ENCODE data around the gene GRAMD2B. TPM values are rescaled to one million over a fixed set of nuclear protein-coding genes. Genes with fewer than 3 reads are reported as not detected.

Gene GRAMD2B
- total RNA-seq, 2 donors from 2014 or later = 41.1 to 45.0 TPM

DNA sequence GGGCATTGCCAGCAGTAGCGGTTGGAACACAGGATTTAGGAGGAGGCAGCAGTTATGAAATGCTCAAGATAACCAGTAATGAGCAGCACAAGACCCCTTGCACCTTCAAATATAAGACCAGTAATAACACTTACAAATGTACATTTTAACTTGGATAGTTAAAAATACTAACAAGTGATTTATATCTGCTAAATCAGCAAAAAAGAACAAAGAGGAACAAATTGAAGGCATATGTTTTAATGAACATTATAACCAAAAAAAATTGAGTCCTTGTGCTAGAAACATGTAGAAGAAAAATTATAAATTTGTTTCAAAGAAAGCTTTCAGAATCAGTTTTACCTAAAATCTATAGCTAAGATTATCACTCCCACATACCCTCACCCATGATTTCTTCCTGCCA is 119.8 kb downstream of the GRAMD2B start:
- Histone ChIP-seq H3K27me3 (no peaks in the 10 kb centered on the region), H3K36me3 (peaks cover 14% of the 10 kb centered on the region), H3K27ac (no peak overlapping the region), H3K4me1 (no peaks in the 10 kb centered on the region), H3K9me3 (no peaks in the 10 kb centered on the region), H3K4me3 (no peak overlapping the region)
- no peak for DNase-seq (ENCODE audit: low spot score)
- TF ChIP-seq, protein P1, sequence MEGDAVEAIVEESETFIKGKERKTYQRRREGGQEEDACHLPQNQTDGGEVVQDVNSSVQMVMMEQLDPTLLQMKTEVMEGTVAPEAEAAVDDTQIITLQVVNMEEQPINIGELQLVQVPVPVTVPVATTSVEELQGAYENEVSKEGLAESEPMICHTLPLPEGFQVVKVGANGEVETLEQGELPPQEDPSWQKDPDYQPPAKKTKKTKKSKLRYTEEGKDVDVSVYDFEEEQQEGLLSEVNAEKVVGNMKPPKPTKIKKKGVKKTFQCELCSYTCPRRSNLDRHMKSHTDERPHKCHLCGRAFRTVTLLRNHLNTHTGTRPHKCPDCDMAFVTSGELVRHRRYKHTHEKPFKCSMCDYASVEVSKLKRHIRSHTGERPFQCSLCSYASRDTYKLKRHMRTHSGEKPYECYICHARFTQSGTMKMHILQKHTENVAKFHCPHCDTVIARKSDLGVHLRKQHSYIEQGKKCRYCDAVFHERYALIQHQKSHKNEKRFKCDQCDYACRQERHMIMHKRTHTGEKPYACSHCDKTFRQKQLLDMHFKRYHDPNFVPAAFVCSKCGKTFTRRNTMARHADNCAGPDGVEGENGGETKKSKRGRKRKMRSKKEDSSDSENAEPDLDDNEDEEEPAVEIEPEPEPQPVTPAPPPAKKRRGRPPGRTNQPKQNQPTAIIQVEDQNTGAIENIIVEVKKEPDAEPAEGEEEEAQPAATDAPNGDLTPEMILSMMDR (IDR thresholded peaks at IDR 0.05) = no peak

DNA sequence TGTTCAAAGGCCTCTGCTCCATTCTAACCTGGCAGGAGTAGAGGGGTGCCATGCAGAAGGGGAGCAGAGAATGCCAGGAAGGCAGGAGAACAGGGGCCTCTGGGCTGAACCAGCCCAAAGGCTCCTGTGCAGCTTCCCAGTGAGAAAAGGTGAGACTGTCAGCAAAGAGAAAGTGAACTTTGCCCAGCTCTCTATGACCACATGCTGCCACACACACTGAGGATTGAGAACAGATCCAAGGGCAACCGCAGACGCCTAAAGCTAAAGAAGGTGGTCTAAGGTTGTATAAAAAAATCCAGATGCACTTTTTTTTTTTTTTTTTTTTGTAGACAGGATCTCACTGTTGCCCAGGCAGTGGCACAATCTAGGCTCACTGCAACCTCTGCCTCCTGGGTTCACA is 120.5 kb downstream of the GRAMD2B start:
- H3K36me3 ChIP-seq = peaks cover 14% of the 10 kb centered on the region
- TF ChIP-seq, protein P1 (IDR thresholded peaks at IDR 0.05) = no peak
- no peak overlapping the region for H3K27ac ChIP-seq
- H3K27me3 ChIP-seq = no peaks in the 10 kb centered on the region
- no peaks in the 10 kb centered on the region for H3K9me3 ChIP-seq
- H3K4me3 ChIP-seq = no peak overlapping the region
- no peak for DNase-seq (ENCODE audit: low spot score)
- no peaks in the 10 kb centered on the region for H3K4me1 ChIP-seq

Other genes starting within 250 kb of the GRAMD2B start
- gene ALDH7A1, start 171.8 kb downstream of the GRAMD2B start, total RNA-seq = 10 to 100 TPM in 1 of 2 donors, 1 to 10 TPM in 1; 9.6 to 13.9 TPM
- gene PHAX, start 177.5 kb downstream of the GRAMD2B start, total RNA-seq = 10 to 100 TPM; 24.4 to 30.1 TPM

Measured in right atrium auricular region (tissue), 2 donors.